HepG2 (cell line): ENCODE data around the gene CLCA2. TPM values are rescaled to one million over a fixed set of nuclear protein-coding genes. Genes with fewer than 3 reads are reported as not detected.

ENCODE experiments used
- ATAC-seq: fragments of 200-7000 bp; cut with Tn5 transposase; 3 replicates; pipeline ENCODE4 v1.9.1; 2020; ENCODE audit warnings: mild to moderate bottlenecking, moderate library complexity
- BruUV-seq: library from RNA; stranded (reverse); fragments of 400-500 nt; replicated peaks from 2 replicates; lab custom pipeline; 2021; lab: Mats Ljungman, UMichigan
- CTCF ChIA-PET: fragments of 300-600 bp; formaldehyde crosslinking; extraction: SDS; loops from one replicate; lab custom pipeline; 2021; ENCODE audit warnings: low total read pairs, inconsistent platforms, low intra/inter-chr PET ratio; lab: Yijun Ruan, JAX
- POLR2A ChIA-PET: fragments of 350-600 bp; sonication (Branson Sonifier 250); formaldehyde crosslinking; loops from one replicate; lab custom pipeline; 2020; ENCODE audit warnings: antibody characterized with exemption, inconsistent platforms; lab: Yijun Ruan, JAX
- DNase-seq: peaks from one replicate; pipeline ENCODE4 v3.0.0-alpha.2; 2015; ENCODE audit warnings: low spot score
- FAIRE-seq: peaks from 3 replicates; lab custom pipeline; 2011; peaks lifted over from hg19 to GRCh38; lab: Jason Lieb, UNC
- H2AFZ ChIP-seq: one replicate; pipeline ENCODE4 v1.6.1; 2011; ENCODE audit warnings: low read length, inconsistent platforms
- H3K27ac ChIP-seq: fragments of 300-600 bp; 3 replicates; pipeline ENCODE4 v1.8.0; 2011; ENCODE audit warnings: mixed run types, mild to moderate bottlenecking, mixed read lengths, low read length, inconsistent platforms; ENCODE audit not compliant: insufficient read depth; ENCODE audit errors: extremely low read length
- H3K27me3 ChIP-seq, 2 experiments: fragments of 200-600 bp in 1 of 2; 2 replicates in 1 of 2; 3 replicates in 1 of 2; pipeline versions ENCODE4 v1.6.0 to v1.8.0; 2011; ENCODE audit warnings: low read length in 2 of 2, mild to moderate bottlenecking in 2 of 2, moderate library complexity in 2 of 2, inconsistent platforms in 1 of 2; ENCODE audit not compliant: insufficient read depth in 2 of 2, control insufficient read depth in 1 of 2
- H3K36me3 ChIP-seq, 2 experiments: fragments of 200-600 bp in 1 of 2; replicated peaks in 1 of 2; 2 replicates in 1 of 2; 3 replicates in 1 of 2; pipeline versions ENCODE4 v1.5.1 to v1.8.0; 2011; ENCODE audit warnings: low read length in 2 of 2, inconsistent platforms in 1 of 2; ENCODE audit not compliant: insufficient read depth in 2 of 2, control insufficient read depth in 1 of 2
- H3K4me1 ChIP-seq: 2 replicates; pipeline ENCODE4 v1.5.1; 2012; ENCODE audit warnings: low read length, inconsistent platforms; ENCODE audit not compliant: insufficient read depth
- H3K4me2 ChIP-seq: 2 replicates; pipeline ENCODE4 v1.6.0; 2011; ENCODE audit warnings: low read depth, low read length, inconsistent platforms
- H3K4me3 ChIP-seq, 3 experiments: fragments of 200-600 bp in 1 of 3; sonication (generic), shearing (Covaris generic) in 1 of 3; replicated peaks in 1 of 3; 2 replicates each; pipeline ENCODE4 v1.5.1; 2011 to 2016; ENCODE audit warnings: low read length in 3 of 3, inconsistent platforms in 2 of 3, low read depth in 2 of 3, mild to moderate bottlenecking in 2 of 3, control low read depth in 1 of 3, mixed read lengths in 1 of 3; ENCODE audit not compliant: insufficient read depth in 1 of 3
- H3K79me2 ChIP-seq: one replicate; pipeline ENCODE4 v1.6.1; 2011; ENCODE audit warnings: low read length, inconsistent platforms; ENCODE audit not compliant: insufficient read depth
- H3K9ac ChIP-seq: 2 replicates; pipeline ENCODE4 v1.6.0; 2011; ENCODE audit warnings: mild to moderate bottlenecking, low read depth, low read length, inconsistent platforms; ENCODE audit not compliant: insufficient read depth
- H3K9me3 ChIP-seq: 2 replicates; pipeline ENCODE4 v1.5.1; 2012; ENCODE audit warnings: mild to moderate bottlenecking, low read length
- H4K20me1 ChIP-seq: 2 replicates; pipeline ENCODE4 v1.6.0; 2011; ENCODE audit warnings: inconsistent platforms, mild to moderate bottlenecking, low read length, moderate library complexity; ENCODE audit not compliant: insufficient read depth
- FOXM1 ChIP-seq: sonication (generic); formaldehyde crosslinking; IDR thresholded peaks from 2 replicates; pipeline ENCODE4 v1.5.0; 2020; ENCODE audit warnings: missing genetic modification reagents
- MAFF ChIP-seq: IDR thresholded peaks from 2 replicates; pipeline ENCODE4 v1.6.1; 2011; ENCODE audit warnings: low read depth, low read length, improper control_type of control experiment
- MAFK ChIP-seq, 2 experiments: IDR thresholded peaks in 1 of 2; conservative IDR thresholded peaks in 1 of 2; 2 replicates each; pipeline ENCODE4 v1.6.1; 2011; ENCODE audit warnings: improper control_type of control experiment in 2 of 2, low read length in 2 of 2
- NFE2L1 ChIP-seq: sonication (generic); formaldehyde crosslinking; IDR thresholded peaks from 2 replicates; pipeline ENCODE4 v1.4.0; 2020; ENCODE audit warnings: missing genetic modification reagents, mild to moderate bottlenecking, borderline replicate concordance
- POGZ ChIP-seq: sonication (generic); formaldehyde crosslinking; IDR thresholded peaks from 2 replicates; pipeline ENCODE4 v1.4.0; 2020; ENCODE audit warnings: mild to moderate bottlenecking, missing genetic modification reagents
- PRPF4 ChIP-seq: fragments of 200-400 bp; formaldehyde crosslinking; IDR thresholded peaks from 2 replicates; pipeline ENCODE4 v1.6.1; 2016; ENCODE audit warnings: low read length, low read depth; ENCODE audit not compliant: poor library complexity, severe bottlenecking
- RARA ChIP-seq: IDR thresholded peaks from 2 replicates; pipeline ENCODE4 v1.6.1; 2016; ENCODE audit warnings: missing genetic modification reagents, missing compliant biosample characterization
- TEF ChIP-seq: sonication (generic); formaldehyde crosslinking; IDR thresholded peaks from 2 replicates; pipeline ENCODE4 v1.5.0; 2020; ENCODE audit warnings: missing genetic modification reagents
- ZBTB1 ChIP-seq: sonication (generic); formaldehyde crosslinking; IDR thresholded peaks from 2 replicates; pipeline ENCODE4 v1.4.0; 2020; ENCODE audit warnings: missing genetic modification reagents, borderline replicate concordance
- ZNF501 ChIP-seq: sonication (generic); formaldehyde crosslinking; IDR thresholded peaks from 2 replicates; pipeline ENCODE4 v1.5.1; 2020; ENCODE audit warnings: mild to moderate bottlenecking, moderate library complexity, missing genetic modification reagents
- ZNF776 ChIP-seq: sonication (generic); formaldehyde crosslinking; IDR thresholded peaks from 2 replicates; pipeline ENCODE4 v1.4.0; 2020; ENCODE audit warnings: mild to moderate bottlenecking, missing genetic modification reagents
- WGBS: methylation state at CpG from one replicate; pipeline ENCODE4 v1.1.6; 2017; ENCODE audit warnings: low lambda C conversion rate; 5-methylcytosine and 5-hydroxymethylcytosine counted together
- in situ Hi-C: cut with HindIII; loops from 2 replicates; pipeline ENCODE4 v1.10.0; 2017; ENCODE audit warnings: low pct_unique_long_range_greater_than_20kb; ENCODE audit not compliant: extremely low pct_ligation_motif_present
- intact Hi-C: fragments of 100-400 bp; cut with micrococcal nuclease; formaldehyde crosslinking; loops from one replicate; pipeline ENCODE4 v1.10.0; 2022; ENCODE audit not compliant: unreplicated experiment
- polyA plus RNA-seq, 8 experiments: library from polyadenylated mRNA; depleted of rRNA in 3 of 8; stranded (reverse) in 7 of 8; unstranded in 1 of 8; fragments of >200 nt; fragmentation: Illumina TruSeq in 4 of 8; extraction: Trizol in 4 of 8; gene quantifications; 2 replicates each; pipeline versions ENCODE4 v1.2.1 to v1.2.3, GENCODE V29; 2011 to 2016; ENCODE audit warnings: low read depth in 4 of 8, missing spikeins in 1 of 8, mixed read lengths in 1 of 8; ENCODE audit not compliant: insufficient read depth in 1 of 8
- total RNA-seq, 5 experiments: library from RNA; depleted of rRNA; stranded (reverse); fragments of >200 nt; fragmentation: Illumina TruSeq; extraction: Trizol; gene quantifications; 2 replicates each; pipeline ENCODE4 v1.2.3, GENCODE V29; 2016; ENCODE audit warnings: low read depth in 1 of 5

The CLCA2 gene
- total and polyA plus RNA-seq, 2 of the 13 experiments (the other 11 are each of a cell fraction or from before 2014, with no cell fraction given): not detected

- Histone ChIP-seq H3K4me3 (no peak overlapping the region), H3K27ac (no peak overlapping the region), H3K4me1 (no peaks in the 10 kb centered on the region), H3K79me2 (no peaks in the 10 kb centered on the region), H3K4me2 (no peak overlapping the region), H3K9ac (no peak overlapping the region), H4K20me1 (no peaks in the 10 kb centered on the region), H2AFZ (no peak overlapping the region), H3K27me3 (no peaks in the 10 kb centered on the region), H3K36me3 (no peaks in the 10 kb centered on the region), H3K9me3 (no peaks in the 10 kb centered on the region)
- WGBS: 8% methylated on average over 1 of the region's 1 CpG
- BruUV-seq: no TSS peak
- ATAC-seq (no peak), DNase-seq (no peak), FAIRE-seq (no peak)
- CTCF ChIA-PET: no interaction called here
- in situ Hi-C loops (no loop called here), intact Hi-C loops (no loop called here)
- POLR2A ChIA-PET: no interaction called here
- no peak for TF ChIP-seq ZNF501
- no peak for TF ChIP-seq FOXM1 (CRISPR knock-in tag)
- TF ChIP-seq NFE2L1 (CRISPR knock-in tag): no peak
- no peak for TF ChIP-seq ZNF776 (CRISPR knock-in tag)
- no peak for TF ChIP-seq POGZ
- TF ChIP-seq ZBTB1 (CRISPR knock-in tag): no peak
- no peak for TF ChIP-seq RARA (CRISPR knock-in tag)
- TF ChIP-seq TEF (CRISPR knock-in tag): no peak
Measured at GRCh38 chr1:86445919-86446318, 21.9 kb downstream of the CLCA2 start.

GRCh38 chr1:86447198-86447790 is 23.3 kb downstream of the CLCA2 start:
- Histone ChIP-seq H3K4me2 (no peak overlapping the region), H3K9ac (no peak overlapping the region), H3K9me3 (no peaks in the 10 kb centered on the region), H3K4me3 (no peak overlapping the region), H3K4me1 (no peaks in the 10 kb centered on the region), H3K27me3 (no peaks in the 10 kb centered on the region), H2AFZ (no peak overlapping the region), H3K27ac (no peak overlapping the region), H4K20me1 (no peaks in the 10 kb centered on the region), H3K79me2 (no peaks in the 10 kb centered on the region), H3K36me3 (no peaks in the 10 kb centered on the region)
- CTCF ChIA-PET: no interaction called here
- intact Hi-C loops: no loop called here
- BruUV-seq: no TSS peak
- in situ Hi-C loops: no loop called here
- 22% methylated on average over 4 of the region's 4 CpGs for WGBS
- POLR2A ChIA-PET: no interaction called here
- FAIRE-seq: no peak
- TF ChIP-seq MAFF (peak; percentile 49; the same call in 1 of the 2 replicates), MAFK (conservative IDR thresholded peaks at IDR 0.05 in 1 of 2, IDR thresholded peaks at IDR 0.05 in 1 of 2; ENCODE audit: low read length in 2 of 2) (peak in 1 of 2 experiments; percentile 73; a peak in 3 of 4 replicates), PRPF4 (no peak)
- ATAC-seq: no peak
- DNase-seq: no peak
